Adrenal gland (tissue), 12 donors: Measurements from ENCODE around the gene PRKG1. TPM values are rescaled to one million over a fixed set of nuclear protein-coding genes. Genes with fewer than 3 reads are reported as not detected.

ENCODE experiments used
- DNase-seq, 7 donors: peaks; one replicate each; pipeline ENCODE4 v3.0.0-alpha.2; 2019 to 2020
- H3K27ac ChIP-seq, 5 donors: fragments of 200-600 bp; sonication (generic) in 4 of 5; 1 replicate in 3 of 5; 2 replicates in 2 of 5; pipeline versions ENCODE4 v1.5.1 to v1.8.0; 2016 to 2020; ENCODE audit warnings: mild to moderate bottlenecking in 1 of 5
- H3K27me3 ChIP-seq: fragments of 200-600 bp; 2 replicates; pipeline ENCODE4 v1.8.0; 2021
- H3K36me3 ChIP-seq, 2 donors: fragments of 200-600 bp; replicated peaks in 1 of 2; 1 replicate in 1 of 2; 2 replicates in 1 of 2; pipeline versions ENCODE4 v1.5.1 to v1.8.0; 2018 to 2022
- H3K4me1 ChIP-seq, 2 donors: fragments of 200-600 bp; replicated peaks in 1 of 2; 1 replicate in 1 of 2; 2 replicates in 1 of 2; pipeline versions ENCODE4 v1.5.1 to v1.8.0; 2018 to 2021
- H3K4me3 ChIP-seq, 4 donors: fragments of 200-600 bp; sonication (generic) in 3 of 4; one replicate each; pipeline ENCODE4 v1.5.1; 2016 to 2018
- H3K9me3 ChIP-seq, 3 donors: fragments of 200-600 bp; sonication (generic) in 1 of 3; replicated peaks in 1 of 3; 1 replicate in 2 of 3; 2 replicates in 1 of 3; pipeline versions ENCODE4 v1.5.1 to v1.8.0; 2016 to 2021
- CTCF ChIP-seq, 6 experiments: fragments of 450-650 bp in 4 of 6; fragments of 200-600 bp in 2 of 6; sonication (generic) in 1 of 6; IDR thresholded peaks; 1 replicate in 5 of 6; 2 replicates in 1 of 6; pipeline versions ENCODE4 v1.5.1 to v1.8.0; 2016 to 2021; ENCODE audit warnings: antibody characterized with exemption in 6 of 6, mild to moderate bottlenecking in 2 of 6, moderate library complexity in 1 of 6
- POLR2A ChIP-seq, 2 donors: fragments of 450-650 bp; IDR thresholded peaks; one replicate each; pipeline ENCODE4 v1.6.1; 2017; ENCODE audit warnings: antibody characterized with exemption in 2 of 2, mild to moderate bottlenecking in 2 of 2, moderate library complexity in 1 of 2
- WGBS, 4 donors: extraction: QIAGEN DNeasy Blood & Tissue Kit in 2 of 4; methylation state at CpG; one replicate each; pipeline versions ENCODE4 v1.1.5 to v1.1.7; 2013 to 2017; 5-methylcytosine and 5-hydroxymethylcytosine counted together
- intact Hi-C, 2 donors: fragments of 100-400 bp; cut with DNase I; formaldehyde crosslinking; loops; one replicate each; pipeline versions ENCODE4 v1.14.1 to v1.15.0; 2022 to 2023
- polyA plus RNA-seq, 3 donors: library from polyadenylated mRNA; stranded (reverse); fragments of 200-250 nt in 2 of 3; fragments of 350-450 nt in 1 of 3; fragmentation: Illumina TruSeq in 1 of 3; extraction: RNeasy Lipid Tissue Mini Kit (QIAGEN cat#74804) in 1 of 3; gene quantifications; one replicate each; pipeline ENCODE4 v1.2.3, GENCODE V29; 2013 to 2014
- total RNA-seq, 9 donors: library from RNA; depleted of rRNA in 4 of 9; stranded (reverse); fragments of >200 nt in 4 of 9; fragments of 120-200 nt in 1 of 9; fragmentation: NEBNext Ultra II Directional in 1 of 9; extraction: Animal tissue kit (Norgen Biotek cat#: 25700) in 1 of 9; gene quantifications; one replicate each; pipeline versions ENCODE4 v1.1.0 to v1.2.4, GENCODE V29; 2013 to 2023
- donor health status: healthy with polysubstance abuse.
- donor health status: Bipolar disorder and iron deficiency.
- donor health status: DM: yes; HTN: yes; CAD: no.
- donor health status: DM: no; HTN: no; CAD: no.
- donor health status: DM: no; HTN: no; CAD: no.
- donor health status: DM: yes; HTN: yes; CAD: no.

Gene PRKG1
- total and polyA plus RNA-seq, 12 donors, result 6.9 to 104 (median 29.7) TPM

- H3K36me3 ChIP-seq, result no peaks in the 10 kb centered on the region
- no peak for TF ChIP-seq POLR2A (IDR thresholded peaks at IDR 0.05)
- TF ChIP-seq CTCF (IDR thresholded peaks at IDR 0.05), result no peak
- WGBS, 4 donors, result 83 to 95% (median 91%) methylated on average over 7 of the region's 7 CpGs
Observed at GRCh38 chr10:52077814-52078213, 1003.5 kb downstream of the PRKG1 start.

GRCh38 chr10:52078397-52078937 is 1004.2 kb downstream of the PRKG1 start:
- TF ChIP-seq POLR2A (IDR thresholded peaks at IDR 0.05) (no peak), CTCF (IDR thresholded peaks at IDR 0.05) (no peak)
- no peak overlapping the region for H3K4me3 ChIP-seq
- intact Hi-C loops, result no loop called here
- H3K9me3 ChIP-seq, result no peaks in the 10 kb centered on the region
- H3K4me1 ChIP-seq, result no peaks in the 10 kb centered on the region
- no peaks in the 10 kb centered on the region for H3K27me3 ChIP-seq
- WGBS, 4 donors, result 61 to 78% (median 77%) methylated on average over 2 of the region's 2 CpGs
- no peak for DNase-seq
- no peaks in the 10 kb centered on the region for H3K36me3 ChIP-seq
- no peak overlapping the region for H3K27ac ChIP-seq

More at GRCh38 chr10:52077814-52078213, 1003.5 kb downstream of the PRKG1 start:
- Histone ChIP-seq H3K27me3 (no peaks in the 10 kb centered on the region), H3K4me1 (no peaks in the 10 kb centered on the region), H3K9me3 (no peaks in the 10 kb centered on the region), H3K27ac (no peak overlapping the region), H3K4me3 (no peak overlapping the region)
- intact Hi-C loops, result no loop called here
- no peak for DNase-seq

- Histone ChIP-seq H3K4me3 (no peak overlapping the region), H3K4me1 (no peaks in the 10 kb centered on the region), H3K27ac (no peak overlapping the region), H3K9me3 (no peaks in the 10 kb centered on the region), H3K36me3 (no peaks in the 10 kb centered on the region), H3K27me3 (no peaks in the 10 kb centered on the region)
- DNase-seq, result no peak
- WGBS, 4 donors, result 88 to 97% (median 91%) methylated on average over 1 of the region's 1 CpG
- intact Hi-C loops, result no loop called here
- no peak for TF ChIP-seq POLR2A (IDR thresholded peaks at IDR 0.05)
Observed at GRCh38 chr10:52082307-52082706, 1008.0 kb downstream of the PRKG1 start.

- 80 to 97% (median 88%) methylated on average over 4 of the region's 4 CpGs for WGBS, 4 donors
Observed at GRCh38 chr10:52083422-52083821, 1009.1 kb downstream of the PRKG1 start.

More at GRCh38 chr10:52083422-52083821, 1009.1 kb downstream of the PRKG1 start:
- no peak for TF ChIP-seq POLR2A (IDR thresholded peaks at IDR 0.05)
- TF ChIP-seq CTCF (IDR thresholded peaks at IDR 0.05), result no peak
- Histone ChIP-seq H3K9me3 (no peaks in the 10 kb centered on the region), H3K36me3 (no peaks in the 10 kb centered on the region), H3K27me3 (no peaks in the 10 kb centered on the region), H3K4me1 (no peaks in the 10 kb centered on the region), H3K27ac (no peak overlapping the region), H3K4me3 (no peak overlapping the region)
- no peak for DNase-seq
- intact Hi-C loops, result no loop called here
